RPMI7951 (cell line): ENCODE data around the gene ZRANB1. TPM values are rescaled to one million over a fixed set of nuclear protein-coding genes. Genes with fewer than 3 reads are reported as not detected.
"Not testable (repeated sequence)": the region's sequence is repeated elsewhere in the genome, so short reads cannot be mapped to it uniquely, and the experiment has no call there.

Experiments used
- DNase-seq: peaks from one replicate; pipeline ENCODE4 v3.0.0-alpha.2; 2012; ENCODE audit warnings: low read depth
- total RNA-seq: library from RNA; depleted of rRNA; stranded (reverse); fragments of >200 nt; shearing (Covaris generic); gene quantifications from 2 replicates; pipeline ENCODE4 v1.2.3, GENCODE V29; 2014

The ZRANB1 gene
- total RNA-seq, 1 experiment from 2014 or later, result 12.4 TPM

DNA sequence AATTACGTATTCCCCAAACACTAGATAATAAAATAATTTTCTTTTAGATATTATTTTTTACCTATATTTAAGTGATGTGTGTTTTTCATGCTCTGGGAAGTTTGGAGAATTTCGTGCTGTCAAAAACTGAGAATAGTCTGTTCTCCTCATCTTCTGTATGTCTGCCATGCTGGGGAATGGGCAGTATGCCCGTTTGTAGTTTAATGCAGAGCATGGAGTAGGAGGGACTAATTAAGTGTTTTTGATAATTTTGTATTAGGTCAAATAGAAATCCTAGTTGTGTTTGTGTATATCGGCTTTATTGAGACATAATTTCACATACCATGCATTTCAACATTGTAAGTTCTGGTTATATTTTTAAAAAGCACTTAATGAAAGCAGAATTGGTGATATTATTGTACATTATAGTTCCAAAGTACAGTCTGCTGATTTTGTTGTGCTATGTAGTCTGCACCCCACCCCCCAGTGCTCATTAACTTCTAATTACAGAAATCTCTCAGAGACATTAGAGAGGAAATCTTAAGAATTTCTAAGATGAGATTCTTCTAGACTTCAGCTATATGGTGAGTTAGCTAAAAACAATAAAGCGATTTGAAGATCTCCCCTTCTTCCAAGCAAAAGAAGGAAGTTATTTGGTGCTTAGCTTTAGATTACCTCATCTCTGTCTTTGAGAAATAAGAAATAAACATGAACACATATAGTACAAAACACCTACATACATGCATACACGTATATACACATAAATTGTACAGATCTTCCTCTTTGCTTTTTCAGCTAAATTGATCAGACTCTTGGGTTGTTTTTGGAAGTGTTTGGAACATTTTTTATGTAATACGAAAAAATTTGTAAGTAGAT is 22.2 kb downstream of the ZRANB1 start:
- no peak for DNase-seq

DNA sequence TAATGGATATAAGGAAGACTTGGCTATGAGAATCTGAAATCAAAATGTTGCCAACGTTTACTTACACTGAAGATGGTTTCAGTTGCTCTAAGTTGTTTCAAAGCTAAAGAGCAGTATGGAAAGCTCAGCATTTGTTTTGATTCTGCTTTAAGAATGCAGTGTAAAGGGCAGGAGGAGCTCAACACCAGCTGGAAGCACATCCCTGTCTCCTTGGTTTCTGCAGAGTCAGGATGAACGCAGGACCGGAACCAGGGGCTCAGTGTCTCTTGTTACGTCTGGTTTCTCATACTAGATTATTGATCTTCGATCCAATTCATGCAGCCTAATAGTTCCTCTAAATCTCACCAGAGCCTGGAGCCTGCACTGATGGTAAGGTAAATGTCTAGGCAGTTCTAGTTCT is 24.1 kb downstream of the ZRANB1 start:
- DNase-seq, result no peak

DNA sequence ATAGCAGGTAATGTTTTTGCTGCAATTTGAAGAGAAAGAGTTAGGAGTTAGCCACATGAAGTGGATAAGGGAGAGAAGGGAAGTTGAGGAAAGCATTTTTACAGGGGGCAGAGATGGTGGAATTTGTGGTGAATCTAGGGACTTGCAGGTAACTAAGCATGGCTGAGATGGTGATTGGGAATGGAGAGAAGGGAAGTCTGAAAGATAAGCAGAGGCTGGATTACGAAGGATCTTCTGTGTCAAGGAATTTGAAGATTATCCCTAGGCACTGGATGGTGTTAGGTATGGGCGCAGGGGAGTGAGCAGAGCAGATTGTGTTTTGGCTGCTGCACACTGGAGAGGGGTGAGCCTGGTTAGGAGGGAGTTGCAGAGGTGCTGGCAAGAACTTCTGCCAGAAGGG is 25.3 kb downstream of the ZRANB1 start:
- no peak for DNase-seq

DNA sequence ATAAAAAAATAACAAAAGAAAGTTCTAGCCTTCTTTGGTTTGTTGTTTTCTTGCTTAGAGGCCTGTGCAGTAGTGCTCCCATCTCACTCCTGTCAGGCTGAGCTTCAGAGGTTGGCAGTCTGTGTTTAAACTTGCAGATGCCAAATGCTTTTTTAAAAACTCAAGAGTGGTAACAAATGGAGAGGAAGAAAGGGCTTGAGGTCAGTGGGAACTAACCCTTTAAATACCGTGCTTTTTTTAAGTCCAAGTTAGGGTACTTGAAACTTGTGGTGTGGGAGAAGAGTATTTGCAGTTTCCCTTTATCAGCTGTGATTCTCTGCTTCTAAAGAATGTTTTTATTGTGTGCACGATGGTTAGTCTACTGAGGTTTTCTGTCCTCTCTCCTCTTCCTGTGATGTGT is 29.4 kb downstream of the ZRANB1 start:
- no peak for DNase-seq

DNA sequence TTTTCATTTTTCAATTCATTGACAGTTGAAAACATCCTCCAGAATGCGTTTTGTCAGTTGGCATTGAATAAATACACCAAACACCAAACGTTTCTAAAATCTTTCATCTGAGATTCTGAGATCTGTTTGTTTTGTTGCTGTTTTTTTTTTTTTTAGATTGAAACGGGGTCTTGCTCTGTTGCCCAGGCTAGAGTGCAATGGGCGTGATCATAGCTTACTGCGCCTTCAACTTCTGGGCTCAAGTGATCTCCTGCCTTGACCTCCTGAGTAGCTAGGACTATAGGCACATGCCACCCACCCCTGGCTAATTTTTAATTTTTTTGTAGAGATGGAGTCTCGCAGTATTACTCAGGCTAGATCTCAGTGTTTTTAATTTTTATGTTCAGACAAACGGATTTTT is 30.7 kb downstream of the ZRANB1 start:
- no peak for DNase-seq

DNA sequence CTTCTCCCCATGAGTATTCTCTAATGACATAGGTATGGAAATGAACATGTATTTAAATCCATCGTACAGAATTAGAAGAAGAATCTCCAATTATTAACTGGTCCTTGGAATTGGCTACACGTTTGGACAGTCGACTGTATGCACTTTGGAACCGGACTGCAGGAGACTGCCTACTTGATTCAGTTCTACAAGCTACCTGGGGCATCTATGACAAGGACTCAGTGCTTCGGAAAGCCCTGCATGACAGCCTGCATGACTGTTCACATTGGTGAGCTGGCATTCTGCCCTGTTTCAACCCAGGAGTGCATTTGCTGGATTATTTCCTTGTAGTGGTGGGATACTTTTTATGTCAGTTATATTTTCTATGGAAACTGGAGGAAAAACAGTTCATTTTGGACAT is 32.2 kb downstream of the ZRANB1 start:
- no peak for DNase-seq

DNA sequence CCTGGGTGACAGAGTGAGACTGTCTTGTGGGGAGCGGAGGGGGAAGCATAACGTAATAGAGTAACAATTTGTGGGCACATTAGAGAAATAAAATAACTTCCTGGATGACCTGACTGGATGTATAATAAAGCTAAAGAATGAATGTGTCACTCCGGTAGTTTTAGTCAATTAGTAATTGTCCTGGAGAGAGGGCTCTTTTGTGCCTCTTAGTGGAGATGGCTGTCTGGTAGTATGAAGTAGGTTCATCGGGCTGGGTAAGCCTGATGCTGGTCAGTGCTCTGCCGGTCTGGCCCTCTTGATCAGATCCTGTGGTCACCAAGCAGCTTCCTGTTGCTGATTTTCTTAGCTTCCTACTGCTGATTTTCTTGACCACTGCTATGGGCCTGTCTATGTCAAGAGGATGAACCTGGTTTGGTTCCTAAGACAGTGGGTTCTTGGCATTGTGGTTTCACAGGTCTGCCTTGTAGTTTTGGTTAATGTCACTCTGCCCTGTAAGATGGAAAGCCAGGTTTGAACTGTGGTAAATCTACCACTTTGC is 34.1 kb downstream of the ZRANB1 start:
- no peak for DNase-seq

DNA sequence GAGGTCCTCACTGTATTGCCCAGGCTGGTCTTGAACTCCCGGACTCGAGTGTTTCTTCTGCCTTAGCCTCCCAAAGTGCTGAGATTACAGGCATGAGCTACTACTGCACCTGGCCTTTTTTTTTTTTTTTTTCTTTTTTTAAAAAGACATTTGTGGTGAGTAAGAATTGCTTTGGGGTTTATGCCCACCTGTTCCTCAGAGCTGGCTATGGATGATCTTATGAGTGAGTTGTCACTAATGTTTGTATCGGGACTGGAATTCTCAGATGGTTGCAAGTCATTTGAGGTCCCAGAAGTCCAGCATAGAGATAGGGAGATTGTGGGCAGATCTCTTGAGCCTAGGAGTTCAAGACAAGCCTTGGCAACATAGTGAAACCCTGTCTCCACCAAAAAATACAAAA is 35.2 kb downstream of the ZRANB1 start:
- no peak for DNase-seq

DNA sequence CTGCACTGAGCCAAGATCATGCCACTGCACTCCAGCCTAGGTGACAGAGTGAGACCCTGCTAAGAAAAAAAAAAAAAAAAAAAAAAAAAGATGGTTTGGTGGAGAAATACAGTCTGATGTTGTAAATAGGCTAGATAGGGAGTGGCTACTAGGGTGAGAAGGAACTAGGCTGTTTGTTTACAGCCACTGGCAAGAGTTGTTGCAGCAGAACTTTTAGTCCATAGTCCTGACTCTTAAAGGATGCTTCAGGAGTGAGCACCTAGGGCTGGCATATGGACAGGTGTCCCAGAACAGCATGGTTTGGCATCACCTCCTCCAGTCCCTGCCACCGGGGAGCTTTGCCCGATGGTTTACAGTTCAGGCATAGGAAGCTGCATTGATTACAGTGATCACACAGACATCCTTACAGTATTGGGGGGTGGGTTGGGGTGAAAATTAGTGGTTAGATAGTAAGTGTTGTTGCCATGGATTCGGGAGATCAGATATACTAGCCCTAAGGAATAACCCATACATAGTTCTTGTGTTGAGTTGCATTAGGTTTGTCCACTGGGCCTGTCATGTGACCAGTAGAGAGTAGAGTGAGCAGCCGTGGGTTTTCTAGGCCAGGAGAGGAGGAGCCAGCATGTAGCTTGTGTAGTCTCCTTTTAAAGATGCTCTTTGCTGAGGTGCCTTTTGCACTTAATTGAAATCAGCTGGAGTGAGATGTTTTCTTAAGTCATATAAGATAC is 35.9 kb downstream of the ZRANB1 start:
- DNase-seq, result no peak

DNA sequence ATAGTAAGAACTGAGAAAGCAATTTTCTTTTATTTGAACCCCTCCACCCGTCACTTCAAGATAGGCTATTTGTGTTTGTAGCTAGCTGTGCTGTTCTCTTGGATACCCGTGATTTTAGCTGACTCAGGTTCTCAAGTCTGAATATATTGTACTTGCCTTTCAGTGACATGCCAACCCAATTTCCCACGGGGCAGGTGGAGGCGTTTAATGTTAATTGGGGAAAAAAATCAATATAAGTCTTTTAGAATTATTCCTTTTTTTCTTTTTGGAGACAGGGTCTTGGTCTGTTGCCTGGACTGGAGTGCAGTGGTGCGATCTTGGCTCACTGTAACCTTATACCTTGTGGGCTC is 36.4 kb downstream of the ZRANB1 start:
- no peak for DNase-seq

DNA sequence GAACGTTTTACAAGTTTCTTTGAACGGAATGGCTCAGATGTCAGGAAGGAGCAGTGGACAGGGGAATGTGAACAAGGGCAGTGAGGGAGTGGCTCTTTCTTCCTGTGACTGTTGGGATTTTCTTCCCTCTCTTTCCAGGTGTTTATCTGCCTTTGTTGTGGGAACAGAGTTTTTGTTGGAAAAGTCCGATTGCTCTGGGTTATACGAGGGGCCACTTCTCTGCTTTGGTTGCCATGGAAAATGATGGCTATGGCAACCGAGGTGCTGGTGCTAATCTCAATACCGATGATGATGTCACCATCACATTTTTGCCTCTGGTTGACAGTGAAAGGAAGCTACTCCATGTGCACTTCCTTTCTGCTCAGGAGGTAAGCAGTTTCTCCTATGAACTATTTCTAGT is 41.4 kb downstream of the ZRANB1 start:
- DNase-seq, result no peak

DNA sequence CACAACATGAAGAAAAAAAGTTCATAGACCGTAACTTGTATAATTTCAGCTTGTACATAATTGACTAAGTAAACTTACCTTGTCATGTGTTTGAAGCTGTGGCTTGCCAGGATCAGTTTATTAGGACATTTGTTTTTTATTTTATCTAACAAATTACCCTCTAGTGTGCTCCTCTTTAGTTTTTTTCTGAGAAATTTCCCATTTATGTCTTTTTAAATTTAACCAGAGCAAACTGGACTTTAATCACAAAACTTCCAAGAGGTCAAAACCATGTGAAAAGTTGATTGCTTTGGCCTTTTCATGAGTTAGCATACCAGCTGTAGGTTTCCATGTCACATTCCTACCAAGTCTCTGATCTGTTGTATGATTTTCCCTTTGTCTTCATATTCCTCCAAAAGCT is 42.5 kb downstream of the ZRANB1 start:
- DNase-seq, result no peak

DNA sequence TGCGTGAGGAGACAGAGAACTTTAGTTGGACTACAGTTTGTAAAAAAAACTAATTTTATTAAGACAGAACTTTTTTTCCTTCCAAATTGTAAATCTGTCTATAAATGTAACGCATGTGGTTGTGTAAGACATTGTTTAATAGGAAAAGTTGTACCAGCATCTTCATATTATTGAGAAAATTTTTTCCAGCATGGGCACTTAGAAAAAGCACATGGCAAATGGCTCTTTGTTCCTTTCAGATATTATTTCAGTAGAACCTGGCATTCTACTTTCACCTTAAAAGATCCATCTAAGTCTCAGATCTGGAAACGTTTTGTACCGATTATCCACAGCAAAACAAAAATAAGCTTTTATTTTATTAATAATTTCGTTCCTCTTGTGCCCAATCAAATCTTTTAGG is 43.2 kb downstream of the ZRANB1 start:
- no peak for DNase-seq

DNA sequence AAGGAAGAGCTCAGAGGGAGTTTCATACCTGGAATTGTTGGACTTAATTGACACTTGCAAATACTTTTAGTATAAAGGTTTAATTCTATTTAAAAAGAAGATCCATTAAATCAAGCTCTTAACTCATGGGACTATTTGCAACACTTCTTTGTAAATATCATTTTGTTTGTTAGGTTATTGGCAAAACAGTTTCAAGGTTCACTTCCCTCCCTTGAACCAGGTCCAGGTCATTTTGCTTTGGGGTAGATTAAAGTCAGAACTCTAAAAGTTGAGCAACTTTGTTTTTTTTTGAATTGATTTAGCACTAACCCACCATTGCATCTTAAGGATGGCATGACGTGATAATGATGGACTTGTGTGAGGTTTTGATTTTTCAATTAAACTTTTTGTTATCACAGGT is 45.9 kb downstream of the ZRANB1 start:
- no peak for DNase-seq

DNA sequence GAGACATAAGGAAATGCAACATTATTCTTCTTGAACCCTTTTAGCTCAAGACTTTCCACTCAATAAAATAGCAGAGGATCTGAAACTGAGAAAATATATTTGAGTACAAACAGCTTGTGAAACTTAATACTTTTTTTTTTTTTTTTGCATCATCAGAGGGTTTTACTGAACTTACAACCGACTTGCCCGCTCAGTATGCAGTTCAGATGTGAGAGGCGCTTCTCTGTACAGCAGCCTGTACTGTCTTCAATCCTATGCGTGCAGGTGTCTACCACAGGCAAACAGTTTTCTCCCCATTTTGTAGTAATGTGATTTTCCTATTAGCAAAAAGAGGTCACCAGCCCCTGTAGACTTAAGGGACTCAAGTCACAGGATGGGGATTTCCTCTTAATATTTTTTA is 46.8 kb downstream of the ZRANB1 start:
- DNase-seq, result not testable (repeated sequence)

DNA sequence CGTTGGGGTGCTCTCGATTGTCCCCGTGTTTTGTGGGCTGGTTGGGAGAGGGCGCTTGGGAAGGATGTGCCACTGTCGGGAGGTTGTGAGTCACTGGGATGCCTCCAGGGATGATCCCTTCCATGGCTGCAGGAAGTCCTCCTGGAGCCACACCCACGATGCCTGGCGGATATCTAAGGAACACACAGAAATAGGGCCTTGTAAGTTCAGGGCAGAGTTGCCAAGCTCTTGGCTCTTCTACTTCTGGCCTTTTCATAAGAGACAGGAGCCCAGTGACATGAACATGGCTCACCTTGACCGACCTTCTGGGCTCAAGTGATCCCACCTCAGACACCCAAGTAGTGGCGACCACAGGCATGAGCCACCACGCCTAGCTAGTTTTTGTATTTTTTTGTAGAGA is 47.6 kb downstream of the ZRANB1 start:
- peak; percentile 75 for DNase-seq

DNA sequence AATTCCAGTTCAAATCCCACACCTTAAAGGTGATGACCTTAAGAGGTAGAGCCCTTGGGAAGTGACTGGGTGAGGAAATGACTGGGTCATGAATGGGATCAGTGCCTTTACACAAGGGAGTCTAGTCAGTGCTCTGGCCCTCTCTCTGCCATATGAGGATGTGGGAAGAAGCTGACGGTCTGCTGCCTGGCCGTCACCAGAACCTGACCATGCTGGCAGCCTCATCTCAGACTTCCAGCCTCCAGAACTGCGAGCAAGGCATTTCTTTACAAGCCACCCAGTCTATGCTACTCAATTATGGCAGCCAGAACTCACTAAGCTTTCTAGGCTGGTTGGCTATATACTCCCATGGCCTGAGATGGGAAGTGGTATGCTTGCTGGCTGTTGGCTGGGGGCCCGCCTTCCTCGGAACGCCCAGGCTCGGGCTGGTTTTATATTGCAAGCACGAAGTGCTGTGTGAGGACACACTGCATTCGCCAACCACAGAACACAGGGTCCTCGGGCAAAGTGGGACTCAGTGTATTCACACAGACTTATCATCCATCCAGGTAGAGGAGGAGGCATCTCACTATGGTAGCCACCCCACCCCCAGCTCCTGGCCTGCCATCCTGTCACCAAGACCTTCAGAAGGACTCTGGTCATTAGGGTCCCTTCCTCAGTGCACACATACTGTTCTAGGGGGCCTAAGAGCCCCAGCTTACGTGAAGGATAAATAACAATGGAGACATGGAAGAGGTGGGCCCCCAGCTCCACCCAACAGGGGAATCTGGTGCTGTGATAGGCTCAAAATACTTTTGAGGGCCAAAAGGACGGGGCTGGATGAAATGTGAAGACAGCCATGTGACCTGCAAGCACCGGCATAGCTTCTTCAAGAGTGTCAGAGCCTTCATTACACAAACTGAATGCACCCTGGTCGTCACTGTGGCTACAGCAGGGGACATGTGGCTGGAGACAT is 49.0 kb downstream of the ZRANB1 start:
- DNase-seq, result no peak

DNA sequence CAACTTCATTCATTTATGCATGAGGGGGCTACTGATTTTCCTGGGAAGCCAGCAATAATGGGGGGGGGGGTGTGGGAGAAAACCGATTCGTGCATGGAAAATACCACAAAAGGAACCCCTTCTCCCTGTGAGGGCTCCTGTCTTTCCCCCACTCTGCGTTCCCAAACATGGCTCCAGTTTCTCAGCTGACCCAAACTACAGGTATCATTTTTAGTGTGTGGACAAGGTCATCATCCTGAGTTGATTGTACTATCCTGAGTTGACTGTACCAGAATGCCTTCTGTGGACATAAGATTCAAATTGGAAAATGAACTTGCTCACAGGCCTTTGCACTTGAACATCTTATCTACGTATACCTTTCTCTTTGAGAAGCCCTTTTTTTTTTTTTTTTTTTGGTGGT is 49.9 kb downstream of the ZRANB1 start:
- no peak for DNase-seq

DNA sequence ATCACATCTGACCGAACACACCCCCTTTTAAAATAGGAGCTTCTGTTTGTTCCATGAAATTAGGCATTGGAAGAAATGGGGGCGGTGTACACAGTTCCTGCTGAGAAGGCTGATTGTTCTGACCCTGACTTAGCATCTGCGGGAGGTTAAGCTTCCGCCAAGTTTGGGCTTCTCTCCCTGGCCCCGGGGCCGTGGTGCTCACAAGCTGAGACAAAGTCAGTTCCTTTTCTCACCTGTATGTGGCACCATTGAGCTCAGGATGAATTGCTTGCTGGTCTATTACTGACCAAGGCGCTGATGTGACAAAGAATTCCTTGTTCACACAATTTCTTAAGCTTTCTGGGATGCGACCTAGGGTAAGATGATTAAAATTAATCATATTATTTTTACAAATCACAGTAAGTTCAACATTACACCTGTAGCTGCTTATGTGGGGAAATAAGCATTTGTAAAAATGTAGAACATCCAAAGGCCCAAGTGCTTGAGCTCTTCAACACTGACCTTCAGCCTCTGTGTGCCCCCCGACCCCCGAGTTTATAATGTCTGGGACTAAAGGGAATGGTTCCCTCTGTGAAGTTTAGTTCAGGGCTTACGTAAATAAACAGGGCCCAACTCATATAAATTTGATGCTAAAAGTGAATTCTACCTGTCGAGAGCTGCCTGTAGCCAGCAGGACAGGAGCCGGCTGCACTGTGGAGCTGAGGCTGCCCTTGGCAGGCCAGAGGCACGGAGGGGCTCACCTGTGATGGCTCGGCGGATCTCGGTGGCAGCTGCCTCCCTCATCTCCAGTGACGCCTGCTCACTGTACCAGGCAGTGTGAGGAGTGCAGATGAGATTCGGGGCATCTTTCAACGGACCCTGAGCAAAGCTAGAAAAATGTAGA is 50.8 kb downstream of the ZRANB1 start:
- peak; percentile 56 for DNase-seq

DNA sequence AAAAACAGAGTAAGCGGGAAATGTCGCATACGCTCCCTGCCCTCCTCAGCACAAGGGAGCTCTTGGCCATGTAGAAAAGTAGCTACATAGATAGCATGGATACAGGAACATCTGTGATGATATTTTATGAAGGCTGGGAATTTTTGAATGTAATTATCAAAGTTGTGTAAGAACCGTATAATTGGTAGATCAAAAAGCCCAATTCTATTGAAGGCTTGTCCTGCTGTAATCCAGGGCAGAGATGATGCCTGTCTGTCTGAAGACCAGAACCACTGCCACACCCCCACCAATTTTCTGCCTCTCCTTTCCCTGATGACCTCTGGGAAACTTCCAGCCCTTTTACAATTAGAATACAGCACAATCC is 51.4 kb downstream of the ZRANB1 start:
- DNase-seq, result no peak
